22Rv1 (cell line): ENCODE data around the gene SYNDIG1.

Source experiments
- H3K27ac ChIP-seq: fragments of 450-650 bp; 2 replicates; pipeline ENCODE4 v1.5.1; 2017
- CTCF ChIP-seq: fragments of 450-650 bp; IDR thresholded peaks from 2 replicates; pipeline ENCODE4 v1.5.1; 2017; ENCODE audit warnings: mild to moderate bottlenecking
- ZFX ChIP-seq: fragments of 450-650 bp; IDR thresholded peaks from 2 replicates; pipeline ENCODE4 v1.6.1; 2017; ENCODE audit warnings: antibody characterized with exemption, borderline replicate concordance

SYNDIG1 gene

GRCh38 chr20:24530131-24530680, 60.8 kb downstream of the SYNDIG1 start:
- no peak overlapping the region for H3K27ac ChIP-seq
- TF ChIP-seq CTCF (no peak), ZFX (no peak)

- no peak for TF ChIP-seq CTCF
- TF ChIP-seq ZFX, result no peak
- no peak overlapping the region for H3K27ac ChIP-seq
These were observed 61.8 kb downstream of the SYNDIG1 start for GRCh38 chr20:24531202-24531601.

- TF ChIP-seq ZFX (no peak), CTCF (no peak)
- H3K27ac ChIP-seq, result no peak overlapping the region
These were observed 62.4 kb downstream of the SYNDIG1 start for GRCh38 chr20:24531631-24532419.

GRCh38 chr20:24533449-24533848, 64.0 kb downstream of the SYNDIG1 start:
- no peak overlapping the region for H3K27ac ChIP-seq
- TF ChIP-seq CTCF (no peak), ZFX (no peak)

GRCh38 chr20:24534282-24534681, 64.9 kb downstream of the SYNDIG1 start:
- no peak for TF ChIP-seq ZFX
- no peak for TF ChIP-seq CTCF
- H3K27ac ChIP-seq, result no peak overlapping the region

- TF ChIP-seq ZFX, result no peak
These were observed 66.7 kb downstream of the SYNDIG1 start for GRCh38 chr20:24535941-24536730.

GRCh38 chr20:24537210-24537609, 67.8 kb downstream of the SYNDIG1 start:
- TF ChIP-seq ZFX, result no peak
- TF ChIP-seq CTCF, result no peak
- H3K27ac ChIP-seq, result no peak overlapping the region

More at GRCh38 chr20:24535941-24536730, 66.7 kb downstream of the SYNDIG1 start:
- H3K27ac ChIP-seq, result no peak overlapping the region
